SJSA1 (cell line): ENCODE data around the gene INTS11. TPM values are rescaled to one million over a fixed set of nuclear protein-coding genes. Genes with fewer than 3 reads are reported as not detected.

Source experiments
- DNase-seq, 2 experiments: peaks; one replicate each; pipeline ENCODE4 v3.0.0-alpha.2; 2015 to 2020; ENCODE audit warnings: low spot score in 2 of 2, low read depth in 1 of 2
- H3K27ac ChIP-seq: fragments of 250-450 bp; sonication (Bioruptor Pico); 2 replicates; pipeline ENCODE4 v1.5.1; 2020; ENCODE audit warnings: mild to moderate bottlenecking, moderate library complexity
- H3K27me3 ChIP-seq: fragments of 250-450 bp; sonication (Bioruptor Pico); replicated peaks from 2 replicates; pipeline ENCODE4 v1.5.1; 2020; ENCODE audit warnings: mild to moderate bottlenecking, moderate library complexity
- H3K36me3 ChIP-seq: fragments of 250-450 bp; sonication (Bioruptor Pico); 2 replicates; pipeline ENCODE4 v1.5.1; 2020; ENCODE audit warnings: mild to moderate bottlenecking
- H3K4me1 ChIP-seq: fragments of 250-450 bp; sonication (Bioruptor Pico); replicated peaks from 2 replicates; pipeline ENCODE4 v1.6.1; 2021; ENCODE audit warnings: mild to moderate bottlenecking
- H3K4me3 ChIP-seq: fragments of 250-450 bp; sonication (Bioruptor Pico); 2 replicates; pipeline ENCODE4 v1.5.1; 2020; ENCODE audit warnings: mild to moderate bottlenecking
- H3K9me3 ChIP-seq: fragments of 250-450 bp; sonication (Bioruptor Pico); replicated peaks from 2 replicates; pipeline ENCODE4 v1.5.1; 2020; ENCODE audit warnings: mild to moderate bottlenecking
- total RNA-seq: library from RNA; depleted of rRNA; stranded (reverse); fragments of >200 nt; shearing (Covaris generic); gene quantifications from 2 replicates; pipeline ENCODE4 v1.2.3, GENCODE V29; 2014

The INTS11 gene
- total RNA-seq, 1 experiment from 2014 or later: 81.0 TPM

DNA sequence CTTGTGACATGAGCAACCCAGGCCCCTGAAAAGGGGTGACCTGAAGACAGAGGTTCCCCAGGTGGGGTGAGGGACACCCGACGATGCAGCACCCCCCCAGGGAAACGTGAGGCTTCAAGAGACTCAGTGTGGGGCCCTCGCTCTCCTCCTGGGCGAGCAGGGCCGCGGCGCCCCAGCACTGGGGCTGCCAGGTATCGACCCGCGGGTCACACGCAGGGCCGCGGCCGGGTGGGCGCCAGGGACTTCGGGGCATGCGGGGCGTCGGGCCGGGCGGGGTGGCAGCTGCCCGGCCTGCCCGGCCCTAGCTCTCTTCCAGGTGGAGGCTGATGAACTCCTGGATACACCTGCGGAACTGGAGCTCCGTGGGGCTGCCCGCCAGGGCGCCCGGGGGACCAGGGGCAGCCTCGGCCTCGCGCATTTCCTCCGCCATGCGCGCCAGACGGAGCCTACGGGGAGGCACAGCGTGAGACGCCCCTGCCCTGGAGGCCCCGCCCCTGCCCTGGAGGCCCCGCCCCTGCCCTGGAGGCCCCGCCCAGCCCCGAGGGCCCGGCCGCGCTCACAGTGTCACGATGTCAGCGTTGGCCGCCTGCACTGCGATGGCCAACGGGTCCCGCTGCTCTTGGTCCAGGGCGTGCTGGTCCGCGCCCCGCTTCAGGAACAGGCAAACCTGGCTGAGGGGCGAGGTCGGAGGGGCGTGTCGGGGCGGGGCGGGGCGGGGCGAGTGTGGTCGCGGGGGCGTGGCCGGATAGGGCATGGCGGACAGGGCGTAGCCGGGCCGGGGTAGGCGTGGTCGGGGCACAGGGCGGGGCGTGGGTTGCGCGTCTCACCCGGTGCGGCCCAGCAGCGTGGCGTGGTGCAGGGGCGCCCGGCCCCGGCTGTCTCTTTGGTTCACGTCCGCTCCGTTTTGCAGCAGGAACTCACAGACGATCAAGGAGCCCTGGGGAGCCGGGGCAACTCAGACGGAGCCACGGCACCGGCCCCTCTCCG lies 30.9 kb downstream of the INTS11 start:
- Histone ChIP-seq H3K9me3 (no peaks in the 10 kb centered on the region), H3K4me1 (peaks cover 13% of the 10 kb centered on the region), H3K4me3 (no peak overlapping the region), H3K27me3 (no peaks in the 10 kb centered on the region), H3K27ac (no peak overlapping the region), H3K36me3 (peaks cover 41% of the 10 kb centered on the region)
- no peak for DNase-seq

GRCh38 chr1:1292851-1293250 lies 31.6 kb downstream of the INTS11 start:
- no peaks in the 10 kb centered on the region for H3K27me3 ChIP-seq
- no peaks in the 10 kb centered on the region for H3K9me3 ChIP-seq
- no peak for DNase-seq
- H3K4me1 ChIP-seq: peaks cover 13% of the 10 kb centered on the region
- peaks cover 40% of the 10 kb centered on the region for H3K36me3 ChIP-seq
- no peak overlapping the region for H3K4me3 ChIP-seq
- H3K27ac ChIP-seq: no peak overlapping the region

- no peak overlapping the region for H3K27ac ChIP-seq
- peaks cover 3% of the 10 kb centered on the region; the same call in 1 of the 2 replicates for H3K9me3 ChIP-seq
- DNase-seq: no peak
Measured at GRCh38 chr1:1292442-1292779, 32.0 kb downstream of the INTS11 start.

GRCh38 chr1:1291548-1292441 lies 32.7 kb downstream of the INTS11 start:
- Histone ChIP-seq H3K36me3 (peaks cover 38% of the 10 kb centered on the region), H3K9me3 (peaks cover 6% of the 10 kb centered on the region; the same call in 1 of the 2 replicates), H3K4me3 (no peak overlapping the region), H3K4me1 (peaks cover 13% of the 10 kb centered on the region), H3K27ac (no peak overlapping the region), H3K27me3 (no peaks in the 10 kb centered on the region)
- DNase-seq: peak; percentile 51 to 77

More at GRCh38 chr1:1292442-1292779, 32.0 kb downstream of the INTS11 start:
- H3K27me3 ChIP-seq: no peaks in the 10 kb centered on the region
- H3K4me1 ChIP-seq: peaks cover 13% of the 10 kb centered on the region
- no peak overlapping the region for H3K4me3 ChIP-seq
- H3K36me3 ChIP-seq: peaks cover 39% of the 10 kb centered on the region

DNA sequence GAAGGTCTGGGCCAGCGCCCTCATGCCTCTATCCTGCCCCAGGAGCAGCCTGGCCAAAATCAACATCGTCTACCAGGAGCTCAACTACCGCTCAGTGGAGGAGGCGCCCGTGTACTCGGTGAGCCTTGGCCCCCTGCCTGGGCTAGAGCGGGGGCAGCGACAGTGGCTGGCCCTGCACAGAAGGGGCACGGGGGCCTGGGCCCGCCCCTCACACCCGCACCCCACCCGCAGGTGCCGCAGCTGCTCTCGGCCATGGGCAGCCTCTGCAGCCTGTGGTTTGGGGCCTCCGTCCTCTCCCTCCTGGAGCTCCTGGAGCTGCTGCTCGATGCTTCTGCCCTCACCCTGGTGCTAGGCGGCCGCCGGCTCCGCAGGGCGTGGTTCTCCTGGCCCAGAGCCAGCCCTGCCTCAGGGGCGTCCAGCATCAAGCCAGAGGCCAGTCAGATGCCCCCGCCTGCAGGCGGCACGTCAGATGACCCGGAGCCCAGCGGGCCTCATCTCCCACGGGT lies 33.4 kb downstream of the INTS11 start:
- H3K27me3 ChIP-seq: no peaks in the 10 kb centered on the region
- H3K4me1 ChIP-seq: peaks cover 13% of the 10 kb centered on the region
- H3K9me3 ChIP-seq: peaks cover 6% of the 10 kb centered on the region; the same call in 1 of the 2 replicates
- no peak overlapping the region for H3K27ac ChIP-seq
- H3K4me3 ChIP-seq: no peak overlapping the region
- DNase-seq: no peak
- H3K36me3 ChIP-seq: peaks cover 33% of the 10 kb centered on the region

DNA sequence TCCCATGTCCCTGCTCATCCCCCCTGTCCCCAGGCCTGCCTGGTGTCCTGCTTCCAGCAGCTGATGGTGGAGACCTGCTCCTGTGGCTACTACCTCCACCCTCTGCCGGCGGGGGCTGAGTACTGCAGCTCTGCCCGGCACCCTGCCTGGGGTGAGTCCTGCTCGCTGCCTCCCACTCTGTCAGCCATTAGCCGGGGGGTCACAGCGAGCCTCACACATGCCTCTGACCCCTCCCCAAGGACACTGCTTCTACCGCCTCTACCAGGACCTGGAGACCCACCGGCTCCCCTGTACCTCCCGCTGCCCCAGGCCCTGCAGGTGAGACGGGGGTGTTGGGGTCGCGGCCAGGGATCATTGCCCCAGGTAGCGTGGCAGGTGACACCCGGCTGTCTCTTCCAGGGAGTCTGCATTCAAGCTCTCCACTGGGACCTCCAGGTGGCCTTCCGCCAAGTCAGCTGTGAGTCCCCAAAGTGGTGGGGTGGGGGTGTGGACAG lies 34.2 kb downstream of the INTS11 start:
- DNase-seq: peak; percentile 33 to 82
- peaks cover 25% of the 10 kb centered on the region for H3K36me3 ChIP-seq
- H3K4me3 ChIP-seq: no peak overlapping the region
- H3K4me1 ChIP-seq: peaks cover 9% of the 10 kb centered on the region
- no peak overlapping the region for H3K27ac ChIP-seq
- H3K9me3 ChIP-seq: peaks cover 9% of the 10 kb centered on the region
- H3K27me3 ChIP-seq: no peaks in the 10 kb centered on the region

GRCh38 chr1:1287288-1288110 lies 37.0 kb downstream of the INTS11 start:
- Histone ChIP-seq H3K27ac (no peak overlapping the region), H3K4me3 (no peak overlapping the region), H3K27me3 (no peaks in the 10 kb centered on the region), H3K36me3 (peaks cover 1% of the 10 kb centered on the region), H3K4me1 (peaks cover 15% of the 10 kb centered on the region), H3K9me3 (peaks cover 24% of the 10 kb centered on the region)
- no peak for DNase-seq

GRCh38 chr1:1286313-1287261 lies 37.9 kb downstream of the INTS11 start:
- Histone ChIP-seq H3K9me3 (peaks cover 33% of the 10 kb centered on the region), H3K4me3 (no peak overlapping the region), H3K4me1 (peaks cover 24% of the 10 kb centered on the region), H3K27ac (no peak overlapping the region), H3K36me3 (no peaks in the 10 kb centered on the region; the same call in 1 of the 2 replicates), H3K27me3 (no peaks in the 10 kb centered on the region)
- no peak for DNase-seq

- H3K9me3 ChIP-seq: peaks cover 36% of the 10 kb centered on the region
- no peak for DNase-seq
- peaks cover 25% of the 10 kb centered on the region for H3K4me1 ChIP-seq
- H3K4me3 ChIP-seq: no peak overlapping the region
- H3K27ac ChIP-seq: no peak overlapping the region
- H3K36me3 ChIP-seq: peaks cover 2% of the 10 kb centered on the region; the same call in 1 of the 2 replicates
- H3K27me3 ChIP-seq: no peaks in the 10 kb centered on the region
Measured at GRCh38 chr1:1285611-1286311, 38.7 kb downstream of the INTS11 start.

DNA sequence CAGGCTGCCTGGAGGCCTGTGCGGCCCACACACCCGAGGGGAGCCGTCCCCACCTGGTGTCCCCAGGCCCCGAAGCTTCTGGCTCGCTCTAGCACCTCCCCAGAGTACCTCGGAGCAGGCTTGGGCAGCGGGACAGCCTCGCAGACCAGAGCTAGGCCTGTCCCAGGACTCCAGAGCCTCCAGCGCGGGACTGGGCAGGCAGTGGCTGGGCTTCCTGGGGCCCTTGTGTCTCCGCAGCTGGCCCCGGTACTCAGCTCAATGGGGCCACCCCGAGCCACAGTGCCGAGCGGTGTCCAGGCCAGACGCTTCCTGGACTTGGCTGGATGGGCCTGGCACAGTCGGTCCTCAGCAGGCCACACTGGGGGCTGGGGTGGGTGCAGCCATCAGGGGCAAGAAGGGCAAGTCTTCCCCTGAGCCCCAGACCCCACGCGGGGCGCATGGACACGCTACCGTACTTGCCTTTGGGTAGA lies 39.3 kb downstream of the INTS11 start:
- no peaks in the 10 kb centered on the region for H3K27me3 ChIP-seq
- H3K9me3 ChIP-seq: peaks cover 36% of the 10 kb centered on the region
- no peak overlapping the region for H3K4me3 ChIP-seq
- H3K27ac ChIP-seq: no peak overlapping the region
- 0 out of 2 replicates have a peak, but pooled peaks cover 2% of the 10 kb centered on the region for H3K36me3 ChIP-seq
- no peak for DNase-seq
- peaks cover 25% of the 10 kb centered on the region for H3K4me1 ChIP-seq

GRCh38 chr1:1284221-1285101 lies 40.0 kb downstream of the INTS11 start:
- H3K27me3 ChIP-seq: no peaks in the 10 kb centered on the region
- DNase-seq: no peak
- no peak overlapping the region for H3K27ac ChIP-seq
- H3K4me1 ChIP-seq: peaks cover 25% of the 10 kb centered on the region
- peaks cover 36% of the 10 kb centered on the region for H3K9me3 ChIP-seq
- H3K36me3 ChIP-seq: 0 out of 2 replicates have a peak, but pooled peaks cover 2% of the 10 kb centered on the region
- H3K4me3 ChIP-seq: no peak overlapping the region
